T-helper 2 cell treated with Interferon-gamma antibody and Interleukin-4, amounts not matched to agents 100 ng/mL and 5 ng/mL, for 36 hours (primary cell): ENCODE data around the gene NES. TPM values are rescaled to one million over a fixed set of nuclear protein-coding genes. Genes with fewer than 3 reads are reported as not detected.

ENCODE experiments used
- intact Hi-C: fragments of 100-400 bp; cut with micrococcal nuclease; formaldehyde crosslinking; loops from one replicate; pipeline ENCODE4 v1.15.1; 2023
- total RNA-seq: library from RNA; stranded (reverse); gene quantifications from 2 replicates; pipeline ENCODE4 v1.2.3, GENCODE V29; 2022

The NES gene
- total RNA-seq, 1 donor from 2014 or later: not detected

DNA sequence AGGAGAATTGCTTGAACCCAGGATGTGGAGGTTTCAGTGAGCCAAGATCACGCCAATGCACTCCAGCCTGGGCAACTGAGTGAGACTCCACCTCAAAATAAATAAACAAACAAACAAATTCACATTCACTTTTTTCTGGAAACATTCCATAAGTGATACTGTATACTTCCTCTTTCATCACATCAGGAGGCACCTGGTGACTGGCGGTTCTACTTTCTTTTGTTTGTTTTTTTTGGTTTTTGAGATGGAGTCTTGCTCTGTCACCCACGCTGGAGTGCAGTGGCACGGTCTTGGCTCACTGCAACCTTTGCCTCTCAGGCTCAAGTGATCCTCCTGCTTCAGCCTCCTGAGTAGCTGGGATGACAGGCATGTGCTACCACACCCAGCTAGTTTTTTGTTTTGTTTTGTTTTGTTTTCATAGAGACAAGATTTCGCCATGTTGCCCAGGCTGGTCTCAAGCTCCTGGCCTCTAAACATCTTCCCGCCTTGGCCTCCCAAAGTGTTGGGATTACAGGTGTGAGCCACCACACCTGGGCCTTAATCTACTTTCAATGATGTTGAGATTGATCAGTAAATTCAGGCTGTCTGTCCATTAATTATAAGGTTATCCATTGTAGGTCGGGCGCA lies 47.3 kb downstream of the NES start:
- intact Hi-C loops: no loop called here

DNA sequence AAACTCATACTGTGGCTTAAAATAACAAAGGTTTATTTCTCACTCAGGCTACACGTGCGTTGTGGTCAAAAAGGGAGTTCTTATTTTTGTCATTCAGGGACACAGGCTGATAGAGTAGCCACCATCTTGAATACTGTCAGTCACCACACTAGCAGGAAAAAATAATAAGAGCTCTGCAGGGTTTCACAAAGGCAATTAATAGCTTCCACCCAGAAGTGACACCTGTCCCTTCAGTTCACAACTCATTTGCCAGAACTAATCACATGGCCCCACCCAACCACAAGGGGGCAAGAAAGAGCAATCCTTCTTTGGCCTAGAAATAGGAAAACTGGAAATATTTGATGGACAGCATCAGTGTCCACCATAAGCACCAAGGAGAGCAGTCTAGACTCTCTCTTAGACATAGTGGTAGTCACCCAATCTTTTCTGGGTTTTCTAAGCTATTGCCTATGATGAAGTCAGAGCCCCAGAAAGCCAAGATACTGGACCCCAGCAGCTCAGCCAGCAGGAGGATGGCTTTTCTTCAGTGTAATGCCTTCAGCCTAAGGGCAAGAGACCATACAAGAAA lies 49.8 kb downstream of the NES start:
- intact Hi-C loops: loop anchor here (1.0 to 2.0 kb wide), 2 partner anchors 15 to 30 kb away; partner anchors contain the start of gene BCAN

DNA sequence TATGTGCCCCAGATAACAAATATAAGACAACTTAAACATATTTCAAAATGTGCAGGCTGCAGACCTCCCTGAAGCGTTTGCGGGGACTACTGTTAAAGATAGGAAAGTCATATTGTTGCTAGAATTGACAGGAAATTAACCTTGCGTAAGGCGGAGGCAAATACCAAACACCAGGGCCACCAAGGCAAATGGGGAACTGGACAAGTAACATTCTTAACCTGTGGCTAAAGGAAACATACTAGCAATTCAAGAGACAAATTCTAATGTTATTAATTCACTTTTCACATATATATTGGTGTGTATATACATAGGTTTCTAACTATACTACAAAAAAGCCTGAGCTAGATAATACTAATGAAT lies 51.1 kb downstream of the NES start:
- intact Hi-C loops: loop anchor here (2.0 kb wide), 1 partner anchor 17 kb away; the partner anchor contains the start of gene BCAN

DNA sequence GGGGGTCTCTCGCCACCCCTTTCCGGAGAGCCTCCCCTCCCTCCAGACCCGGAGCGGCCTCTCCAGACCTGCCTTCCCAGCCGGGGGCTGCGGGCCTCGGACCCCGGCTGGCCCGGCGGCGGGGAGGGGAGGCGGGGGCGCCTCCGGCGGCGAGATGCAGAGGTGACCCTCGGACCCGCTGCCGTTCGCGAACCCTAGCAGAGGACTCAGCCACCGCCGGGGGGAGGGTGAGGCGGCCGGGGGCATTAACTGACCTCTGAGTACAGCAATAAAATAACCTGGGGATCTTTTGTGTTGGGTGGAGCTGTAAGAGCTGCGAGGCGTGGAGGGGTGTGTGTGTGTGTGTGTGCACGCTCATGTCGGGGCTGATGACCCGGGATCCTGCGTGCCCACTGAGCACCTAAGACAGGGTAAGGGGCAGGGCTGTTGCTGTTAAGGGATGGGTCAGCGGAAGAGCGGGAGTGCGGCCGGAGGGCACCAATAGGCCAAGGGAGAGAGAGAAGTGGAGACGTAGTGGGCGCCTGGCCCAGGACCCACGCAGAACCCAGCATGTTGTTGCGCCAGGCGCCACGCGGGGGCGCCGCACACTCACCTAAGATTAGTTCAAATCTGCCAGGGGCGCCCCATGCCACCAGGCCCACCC lies 51.6 kb downstream of the NES start:
- intact Hi-C loops: loop anchor here (1.0 to 2.0 kb wide), 2 partner anchors 17 to 53 kb away; partner anchors contain the start of gene BCAN

DNA sequence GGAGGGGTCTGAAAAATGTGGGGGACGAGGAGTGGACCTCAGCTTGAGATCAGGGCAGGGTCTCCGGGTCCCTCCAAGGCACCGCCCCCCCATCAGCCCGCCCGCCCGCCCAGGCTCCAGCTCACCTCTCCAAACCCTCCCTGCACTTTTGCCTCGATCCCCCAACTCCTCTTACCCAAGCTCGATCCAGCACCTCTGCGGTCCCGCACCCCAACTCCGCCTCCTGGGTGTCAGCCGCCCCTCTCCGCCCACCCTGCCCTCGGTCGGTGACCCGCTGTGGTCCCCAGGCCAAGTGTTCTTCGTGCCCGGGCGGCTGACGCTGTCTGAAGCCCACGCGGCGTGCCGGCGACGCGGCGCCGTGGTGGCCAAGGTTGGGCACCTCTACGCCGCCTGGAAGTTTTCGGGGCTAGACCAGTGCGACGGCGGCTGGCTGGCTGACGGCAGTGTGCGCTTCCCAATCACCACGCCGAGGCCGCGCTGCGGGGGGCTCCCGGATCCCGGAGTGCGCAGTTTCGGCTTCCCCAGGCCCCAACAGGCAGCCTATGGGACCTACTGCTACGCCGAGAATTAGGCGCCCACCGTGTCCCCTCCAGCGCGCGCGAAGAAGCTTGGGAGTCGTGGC lies 52.3 kb downstream of the NES start:
- intact Hi-C loops: loop anchor here (1.0 kb wide), 1 partner anchor 53 kb away; no protein-coding TSS in a partner anchor

DNA sequence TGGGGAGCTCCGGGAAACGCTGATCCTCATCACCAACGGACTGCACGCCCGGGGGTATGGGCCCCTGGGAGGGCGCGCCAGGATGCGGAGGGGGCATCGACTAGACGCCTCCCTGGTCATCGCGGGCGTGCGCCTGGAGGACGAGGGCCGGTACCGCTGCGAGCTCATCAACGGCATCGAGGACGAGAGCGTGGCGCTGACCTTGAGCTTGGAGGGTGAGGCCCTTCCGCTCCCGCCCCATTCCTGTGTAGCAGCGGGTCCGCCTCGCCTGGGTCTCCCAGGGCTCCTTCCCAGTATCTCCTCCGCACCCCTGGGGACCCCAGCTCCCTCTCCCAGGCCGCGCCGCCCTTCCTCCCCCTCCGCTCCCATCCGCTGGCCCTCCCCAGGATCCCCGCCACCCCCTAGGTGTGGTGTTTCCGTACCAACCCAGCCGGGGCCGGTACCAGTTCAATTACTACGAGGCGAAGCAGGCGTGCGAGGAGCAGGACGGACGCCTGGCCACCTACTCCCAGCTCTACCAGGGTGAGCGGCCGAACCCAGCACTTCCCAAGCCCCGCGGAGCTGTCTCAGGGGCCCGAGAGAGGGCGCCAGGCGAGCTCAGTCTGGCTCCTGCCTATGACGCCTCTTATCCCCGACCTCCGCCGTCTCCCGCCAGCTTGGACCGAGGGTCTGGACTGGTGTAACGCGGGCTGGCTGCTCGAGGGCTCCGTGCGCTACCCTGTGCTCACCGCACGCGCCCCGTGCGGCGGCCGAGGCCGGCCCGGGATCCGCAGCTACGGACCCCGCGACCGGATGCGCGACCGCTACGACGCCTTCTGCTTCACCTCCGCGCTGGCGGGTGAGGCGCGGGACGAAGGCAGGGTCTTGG lies 53.0 kb downstream of the NES start:
- intact Hi-C loops: no loop called here

DNA sequence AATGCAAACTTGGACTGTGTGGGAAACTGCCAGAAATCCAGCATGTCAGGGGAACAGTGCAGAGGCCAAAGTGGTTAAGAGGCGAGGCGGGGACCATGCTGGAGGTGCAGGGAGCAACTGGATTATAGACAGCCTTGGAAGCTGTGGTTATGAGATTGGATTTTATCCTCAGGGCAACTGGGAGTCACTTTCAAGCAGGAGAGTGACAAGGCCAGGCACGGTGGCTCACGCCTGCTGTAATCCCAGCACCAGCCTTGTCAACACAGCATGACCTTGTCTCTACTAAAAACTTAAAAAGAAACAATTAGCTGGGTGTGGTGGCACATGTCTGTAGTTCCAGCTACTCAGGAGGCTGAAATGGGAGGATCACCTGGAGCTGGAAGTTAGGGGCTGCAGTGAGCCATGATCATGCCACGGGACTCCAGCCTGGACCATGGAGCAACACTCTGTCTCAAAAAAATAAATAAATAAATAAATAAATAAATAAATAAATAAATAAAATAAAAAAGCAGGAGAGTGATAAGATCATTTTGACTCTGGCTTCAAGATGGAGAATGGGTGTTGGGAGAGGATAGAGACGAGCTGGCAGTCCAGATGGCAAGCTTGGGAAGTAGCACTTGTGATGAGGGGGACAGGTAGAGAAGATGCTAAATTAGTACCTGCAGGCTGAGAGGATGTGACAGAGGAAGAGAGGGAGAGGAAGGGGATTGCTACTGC lies 54.5 kb downstream of the NES start:
- intact Hi-C loops: no loop called here

DNA sequence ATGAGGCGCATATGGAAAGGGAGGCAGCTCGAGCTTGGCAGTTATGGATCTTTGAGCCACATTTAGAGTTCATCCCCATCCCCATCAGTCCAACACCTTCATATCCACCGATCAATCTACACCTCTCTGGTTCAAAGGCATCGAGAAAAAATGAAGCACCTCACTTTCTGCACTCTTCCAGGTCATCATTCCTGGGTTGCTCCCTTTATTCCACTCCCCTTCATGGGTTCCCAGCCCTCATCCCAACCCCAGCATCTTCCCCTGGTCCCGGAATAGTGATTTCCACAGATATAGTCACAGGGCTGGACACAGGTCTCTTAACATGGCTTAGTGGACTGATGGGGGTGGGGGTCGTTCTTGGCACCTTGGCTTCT lies 57.6 kb downstream of the NES start:
- intact Hi-C loops: no loop called here

DNA sequence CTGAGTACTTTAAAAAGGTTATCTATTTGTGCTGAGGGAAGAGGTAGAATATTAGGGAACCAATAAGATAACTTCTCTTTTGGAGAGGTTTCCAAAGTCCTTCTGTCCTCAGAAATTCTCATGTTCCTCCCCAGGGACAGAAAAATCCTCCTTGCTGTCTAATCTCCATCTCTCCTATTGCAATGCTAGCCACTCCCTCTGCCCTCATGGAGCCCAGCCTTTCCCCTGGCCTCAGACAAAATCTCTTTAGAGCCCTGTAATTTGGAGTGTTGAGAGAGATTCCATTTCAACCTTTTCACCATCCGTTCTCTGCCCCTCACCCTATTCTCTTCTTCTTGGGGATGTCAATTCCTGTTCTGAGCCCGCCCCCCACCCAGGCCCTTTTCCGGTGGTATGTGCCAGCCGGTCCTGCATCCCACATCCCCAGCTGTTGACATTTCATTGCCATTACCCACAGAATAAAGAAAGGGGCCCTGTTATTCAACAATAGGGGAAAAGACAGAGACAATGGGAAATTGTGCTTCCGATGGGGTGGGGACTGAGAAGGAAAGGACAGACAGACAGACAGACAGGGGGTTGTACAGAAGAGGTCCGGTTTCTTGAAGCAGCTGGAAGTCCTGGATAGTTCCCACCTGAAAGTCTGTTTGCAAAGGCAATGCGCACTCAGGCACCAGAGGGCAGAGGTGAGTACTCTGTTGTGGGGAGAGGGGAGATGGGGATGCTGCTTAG lies 58.2 kb downstream of the NES start, which contains the start of gene HAPLN2:
Gene HAPLN2, plus strand, starts transcription at position 563 of the 729 bp plus-strand sequence. CDS start 4,076 bp downstream, outside the sequence.
- intact Hi-C loops: no loop called here

Other genes with a start within 250 kb of the NES start
- gene MEF2D, start 176.6 kb downstream of the NES start, total RNA-seq: 29.7 and 34.2 TPM in 2 replicates
- 16.1 and 16.4 TPM in 2 replicates for gene IQGAP3, start 104.8 kb downstream of the NES start, total RNA-seq
- gene TTC24, start 97.7 kb downstream of the NES start, total RNA-seq: 1.2 and 2.3 TPM in 2 replicates
- 59.9 and 64.5 TPM in 2 replicates for gene NAXE, start 85.6 kb downstream of the NES start, total RNA-seq
- 50.4 and 53.5 TPM in 2 replicates for gene GPATCH4, start 75.9 kb downstream of the NES start, total RNA-seq
- 0.11 TPM in 1 of 2 replicates, not detected in the other for gene HAPLN2, start 58.0 kb downstream of the NES start, total RNA-seq
- gene BCAN, start 35.3 kb downstream of the NES start, total RNA-seq: not detected in 2 replicates
- 1.6 and 2.1 TPM in 2 replicates for gene CRABP2, start 28.2 kb upstream of the NES start, total RNA-seq
- gene METTL25B, start 51.1 kb upstream of the NES start, total RNA-seq: 29.8 and 34.7 TPM in 2 replicates
- 57.9 and 59.3 TPM in 2 replicates for gene ISG20L2, start 51.4 kb upstream of the NES start, total RNA-seq
- 71.9 and 75.7 TPM in 2 replicates for gene MRPL24, start 63.7 kb upstream of the NES start, total RNA-seq
- gene HDGF, start 74.3 kb upstream of the NES start, total RNA-seq: 253 and 257 TPM in 2 replicates
- gene PRCC, start 90.1 kb upstream of the NES start, total RNA-seq: 83.3 and 85.5 TPM in 2 replicates
- gene SH2D2A, start 139.4 kb upstream of the NES start, total RNA-seq: 94.7 and 96.1 TPM in 2 replicates
- gene INSRR, start 181.7 kb upstream of the NES start, total RNA-seq: 0.14 TPM in 1 of 2 replicates, not detected in the other
- 12.7 and 13.4 TPM in 2 replicates for gene NTRK1, start 183.5 kb upstream of the NES start, total RNA-seq
- 0.09 TPM in 2 replicates for gene PEAR1, start 216.3 kb upstream of the NES start, total RNA-seq
- not detected in 2 replicates for gene LRRC71, start 243.2 kb upstream of the NES start, total RNA-seq